Neural progenitor cell (in vitro differentiated cells): Measurements from ENCODE around the gene PIGV. TPM values are rescaled to one million over a fixed set of nuclear protein-coding genes. Genes with fewer than 3 reads are reported as not detected.

Experiments
- DNase-seq: peaks from one replicate; pipeline ENCODE4 v3.0.0-alpha.2; 2016; ENCODE audit warnings: low spot score
- H2AFZ ChIP-seq: fragments of 200-600 bp; sonication (generic); replicated peaks from 2 replicates; pipeline ENCODE4 v1.6.1; 2016; ENCODE audit warnings: antibody characterized with exemption
- H3F3A ChIP-seq: fragments of 200-600 bp; sonication (generic); 2 replicates; pipeline ENCODE4 v1.6.1; 2016; ENCODE audit warnings: antibody characterized with exemption, low read depth
- H3K27ac ChIP-seq: fragments of 200-600 bp; sonication (generic); 2 replicates; pipeline ENCODE4 v1.5.1; 2016; ENCODE audit warnings: mild to moderate bottlenecking
- H3K27me3 ChIP-seq: fragments of 200-600 bp; sonication (generic); 2 replicates; pipeline ENCODE4 v1.6.1; 2016; ENCODE audit warnings: mild to moderate bottlenecking, moderate library complexity
- H3K36me3 ChIP-seq: fragments of 200-600 bp; sonication (generic); 2 replicates; pipeline ENCODE4 v1.5.1; 2016
- H3K4me1 ChIP-seq: fragments of 200-600 bp; sonication (generic); 2 replicates; pipeline ENCODE4 v1.6.1; 2016; ENCODE audit warnings: mixed run types
- H3K4me2 ChIP-seq: fragments of 200-600 bp; sonication (generic); 2 replicates; pipeline ENCODE4 v1.6.1; 2016
- H3K4me3 ChIP-seq: fragments of 200-600 bp; sonication (generic); 2 replicates; pipeline ENCODE4 v1.5.1; 2016
- H3K79me2 ChIP-seq: fragments of 200-600 bp; sonication (generic); 2 replicates; pipeline ENCODE4 v1.6.1; 2016; ENCODE audit warnings: low read depth
- H3K9ac ChIP-seq: fragments of 200-600 bp; sonication (generic); 2 replicates; pipeline ENCODE4 v1.6.1; 2016
- H3K9me3 ChIP-seq: fragments of 200-600 bp; sonication (generic); 2 replicates; pipeline ENCODE4 v1.5.1; 2016; ENCODE audit warnings: low read depth
- H4K20me1 ChIP-seq: fragments of 200-600 bp; sonication (generic); 2 replicates; pipeline ENCODE4 v1.6.1; 2016; ENCODE audit warnings: low read depth
- H3K27ac Mint-ChIP-seq: 3 replicates; pipeline ENCODE4 v1.8.0; 2021; ENCODE audit warnings: mixed read lengths
- H3K27me3 Mint-ChIP-seq: 2 replicates; pipeline ENCODE4 v1.8.0; 2022; ENCODE audit warnings: low read depth, mild to moderate bottlenecking, inconsistent platforms, moderate library complexity, mixed read lengths; ENCODE audit not compliant: insufficient read depth
- H3K36me3 Mint-ChIP-seq: 3 replicates; pipeline ENCODE4 v1.8.0; 2021; ENCODE audit warnings: mixed read lengths
- H3K4me1 Mint-ChIP-seq: 3 replicates; pipeline ENCODE4 v1.8.0; 2021; ENCODE audit warnings: mixed read lengths
- H3K4me3 Mint-ChIP-seq: 3 replicates; pipeline ENCODE4 v1.8.0; 2021; ENCODE audit warnings: mild to moderate bottlenecking, moderate library complexity, mixed read lengths
- H3K9me3 Mint-ChIP-seq: 3 replicates; pipeline ENCODE4 v1.8.0; 2020; ENCODE audit warnings: mixed read lengths
- EZH2 ChIP-seq: fragments of 200-600 bp; sonication (generic); IDR thresholded peaks from 2 replicates; pipeline ENCODE4 v1.6.1; 2017; ENCODE audit warnings: antibody characterized with exemption, mild to moderate bottlenecking, moderate library complexity
- EZH2phosphoT487 ChIP-seq: fragments of 200-600 bp; sonication (generic); IDR thresholded peaks from 2 replicates; pipeline ENCODE4 v1.6.1; 2017; ENCODE audit warnings: antibody characterized with exemption
- total RNA-seq: library from RNA; depleted of rRNA; stranded (reverse); fragments of >200 nt; gene quantifications from 2 replicates; pipeline ENCODE4 v1.2.3, GENCODE V29; 2015; ENCODE audit warnings: low replicate concordance
- TF ChIP-seq, protein P1 (sequence below): fragments of 200-600 bp; sonication (generic); IDR thresholded peaks from 2 replicates; pipeline ENCODE4 v1.5.1; 2017; ENCODE audit warnings: antibody characterized with exemption, mild to moderate bottlenecking

PIGV gene
- total RNA-seq, 1 donor from 2014 or later, result 19.4 TPM

DNA sequence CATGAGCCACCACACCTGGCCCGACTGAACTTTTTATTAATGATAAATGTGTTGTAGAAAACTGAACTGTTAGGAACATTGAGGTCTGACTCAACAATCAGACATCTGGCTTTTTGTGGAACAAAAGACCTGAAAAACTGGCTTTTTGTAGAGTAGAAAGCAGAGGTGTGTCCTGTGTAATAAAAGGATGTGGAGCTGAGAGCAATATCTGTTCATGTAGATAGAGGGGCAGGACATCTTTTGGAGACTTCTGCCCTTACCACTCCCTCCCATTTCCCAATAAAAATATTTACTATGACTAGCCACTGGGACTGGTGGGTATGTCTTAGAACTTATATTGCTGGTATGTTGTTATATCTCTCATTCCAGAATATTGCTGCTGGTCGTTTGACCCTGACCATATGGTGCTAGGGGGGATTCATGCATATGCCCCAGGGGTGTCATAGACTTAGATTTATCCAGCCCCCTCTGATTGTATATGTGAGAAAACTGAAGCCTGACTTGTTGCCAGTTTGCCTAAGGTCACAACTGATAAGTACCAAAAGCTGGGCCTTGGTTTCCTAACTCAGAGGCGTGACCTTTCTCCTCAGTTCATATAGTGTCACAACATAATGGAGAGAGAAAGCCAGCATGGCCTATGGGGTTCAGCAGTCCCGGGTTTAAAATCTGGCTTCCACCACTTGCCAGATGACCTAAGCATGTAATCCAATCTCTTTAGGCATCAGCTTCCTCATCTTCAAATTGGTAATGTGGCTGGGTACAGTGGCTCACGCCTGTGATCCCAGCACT lies 33.5 kb upstream of the PIGV start:
- no peak overlapping the region for H3K27ac ChIP-seq
- Mint-ChIP-seq H3K36me3 (peaks cover 50% of the 10 kb centered on the region), H3K27me3 (no peaks in the 10 kb centered on the region), H3K4me3 (no peak overlapping the region), H3K27ac (no peak overlapping the region), H3K9me3 (no peaks in the 10 kb centered on the region), H3K4me1 (no peaks in the 10 kb centered on the region)
- H3K79me2 ChIP-seq, result peaks cover 100% of the 10 kb centered on the region
- H2AFZ ChIP-seq, result no peak overlapping the region
- no peak overlapping the region for H3K4me3 ChIP-seq
- no peak overlapping the region for H3K4me2 ChIP-seq
- peaks cover 4% of the 10 kb centered on the region for H3F3A ChIP-seq
- no peaks in the 10 kb centered on the region for H3K9me3 ChIP-seq
- H3K27me3 ChIP-seq, result no peaks in the 10 kb centered on the region
- TF ChIP-seq EZH2phosphoT487, result no peak
- TF ChIP-seq, protein P1, sequence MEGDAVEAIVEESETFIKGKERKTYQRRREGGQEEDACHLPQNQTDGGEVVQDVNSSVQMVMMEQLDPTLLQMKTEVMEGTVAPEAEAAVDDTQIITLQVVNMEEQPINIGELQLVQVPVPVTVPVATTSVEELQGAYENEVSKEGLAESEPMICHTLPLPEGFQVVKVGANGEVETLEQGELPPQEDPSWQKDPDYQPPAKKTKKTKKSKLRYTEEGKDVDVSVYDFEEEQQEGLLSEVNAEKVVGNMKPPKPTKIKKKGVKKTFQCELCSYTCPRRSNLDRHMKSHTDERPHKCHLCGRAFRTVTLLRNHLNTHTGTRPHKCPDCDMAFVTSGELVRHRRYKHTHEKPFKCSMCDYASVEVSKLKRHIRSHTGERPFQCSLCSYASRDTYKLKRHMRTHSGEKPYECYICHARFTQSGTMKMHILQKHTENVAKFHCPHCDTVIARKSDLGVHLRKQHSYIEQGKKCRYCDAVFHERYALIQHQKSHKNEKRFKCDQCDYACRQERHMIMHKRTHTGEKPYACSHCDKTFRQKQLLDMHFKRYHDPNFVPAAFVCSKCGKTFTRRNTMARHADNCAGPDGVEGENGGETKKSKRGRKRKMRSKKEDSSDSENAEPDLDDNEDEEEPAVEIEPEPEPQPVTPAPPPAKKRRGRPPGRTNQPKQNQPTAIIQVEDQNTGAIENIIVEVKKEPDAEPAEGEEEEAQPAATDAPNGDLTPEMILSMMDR, result no peak
- TF ChIP-seq EZH2, result no peak
- no peak overlapping the region for H3K9ac ChIP-seq
- H4K20me1 ChIP-seq, result peaks cover 98% of the 10 kb centered on the region
- H3K4me1 ChIP-seq, result no peaks in the 10 kb centered on the region
- DNase-seq, result no peak
- H3K36me3 ChIP-seq, result peaks cover 5% of the 10 kb centered on the region

DNA sequence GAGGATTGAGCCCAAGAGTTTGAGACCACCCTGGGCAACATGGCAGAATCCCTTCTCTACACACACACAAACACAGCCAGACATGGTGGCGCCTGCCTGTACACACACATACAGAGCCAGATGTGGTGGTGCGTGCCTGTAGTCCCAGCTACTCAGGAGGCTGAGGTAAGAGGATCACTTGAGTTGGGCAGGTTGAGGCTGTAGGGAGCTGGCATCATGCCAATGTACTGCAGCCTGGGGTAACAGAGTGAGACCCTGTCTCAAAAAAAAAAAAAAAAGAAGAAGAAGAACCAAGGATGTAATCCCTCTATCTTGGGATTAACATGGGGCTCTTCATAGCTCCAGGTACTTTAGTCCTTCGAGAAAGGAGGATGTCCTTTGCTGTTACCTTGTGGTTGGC lies 29.4 kb upstream of the PIGV start:
- H3K9me3 Mint-ChIP-seq, result no peaks in the 10 kb centered on the region
- Histone ChIP-seq H3K36me3 (peaks cover 21% of the 10 kb centered on the region), H3F3A (peaks cover 6% of the 10 kb centered on the region), H3K9me3 (no peaks in the 10 kb centered on the region), H3K79me2 (peaks cover 100% of the 10 kb centered on the region), H3K9ac (no peak overlapping the region), H3K27me3 (no peaks in the 10 kb centered on the region), H4K20me1 (peaks cover 83% of the 10 kb centered on the region), H3K27ac (no peak overlapping the region), H3K4me2 (no peak overlapping the region), H2AFZ (no peak overlapping the region), H3K4me3 (no peak overlapping the region), H3K4me1 (no peaks in the 10 kb centered on the region)
- TF ChIP-seq EZH2 (no peak), EZH2phosphoT487 (no peak)
- TF ChIP-seq, protein P1, result no peak
- H3K4me3 Mint-ChIP-seq, result no peak overlapping the region
- no peaks in the 10 kb centered on the region for H3K4me1 Mint-ChIP-seq
- no peaks in the 10 kb centered on the region for H3K27me3 Mint-ChIP-seq
- DNase-seq, result no peak
- H3K27ac Mint-ChIP-seq, result no peak overlapping the region
- H3K36me3 Mint-ChIP-seq, result peaks cover 53% of the 10 kb centered on the region

DNA sequence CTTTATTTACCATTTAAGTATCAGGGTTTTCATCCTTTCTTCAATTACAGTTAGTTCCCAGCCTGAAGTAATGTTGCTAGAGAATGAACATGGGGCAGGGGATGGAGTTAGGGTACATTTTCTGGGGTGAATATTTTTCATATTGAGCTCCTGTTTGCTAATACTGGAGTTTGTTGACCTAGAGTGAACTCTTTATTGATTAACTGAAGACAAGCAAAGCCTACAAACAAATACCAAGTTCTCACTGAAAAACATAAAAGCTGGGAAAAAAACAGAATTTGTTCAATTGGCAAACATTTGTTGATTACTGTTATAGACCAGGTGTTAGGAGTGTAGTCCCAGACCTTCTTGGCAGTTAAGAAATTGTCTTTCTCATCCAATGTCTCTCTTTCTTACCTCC lies 28.2 kb upstream of the PIGV start:
- peaks cover 6% of the 10 kb centered on the region for H3F3A ChIP-seq
- Mint-ChIP-seq H3K27me3 (no peaks in the 10 kb centered on the region), H3K9me3 (no peaks in the 10 kb centered on the region), H3K4me1 (no peaks in the 10 kb centered on the region), H3K27ac (no peak overlapping the region), H3K36me3 (peaks cover 52% of the 10 kb centered on the region), H3K4me3 (no peak overlapping the region)
- no peaks in the 10 kb centered on the region for H3K4me1 ChIP-seq
- H3K79me2 ChIP-seq, result peaks cover 99% of the 10 kb centered on the region
- TF ChIP-seq EZH2phosphoT487 (no peak), EZH2 (no peak)
- TF ChIP-seq, protein P1, result no peak
- H3K27ac ChIP-seq, result no peak overlapping the region
- no peaks in the 10 kb centered on the region for H3K9me3 ChIP-seq
- H4K20me1 ChIP-seq, result peaks cover 73% of the 10 kb centered on the region
- no peak overlapping the region for H3K4me2 ChIP-seq
- no peak overlapping the region for H3K4me3 ChIP-seq
- H3K27me3 ChIP-seq, result no peaks in the 10 kb centered on the region
- no peak overlapping the region for H3K9ac ChIP-seq
- no peak for DNase-seq
- H3K36me3 ChIP-seq, result peaks cover 24% of the 10 kb centered on the region
- no peak overlapping the region for H2AFZ ChIP-seq
